ENCODE data around the gene SYVN1.

The SYVN1 gene

DNA sequence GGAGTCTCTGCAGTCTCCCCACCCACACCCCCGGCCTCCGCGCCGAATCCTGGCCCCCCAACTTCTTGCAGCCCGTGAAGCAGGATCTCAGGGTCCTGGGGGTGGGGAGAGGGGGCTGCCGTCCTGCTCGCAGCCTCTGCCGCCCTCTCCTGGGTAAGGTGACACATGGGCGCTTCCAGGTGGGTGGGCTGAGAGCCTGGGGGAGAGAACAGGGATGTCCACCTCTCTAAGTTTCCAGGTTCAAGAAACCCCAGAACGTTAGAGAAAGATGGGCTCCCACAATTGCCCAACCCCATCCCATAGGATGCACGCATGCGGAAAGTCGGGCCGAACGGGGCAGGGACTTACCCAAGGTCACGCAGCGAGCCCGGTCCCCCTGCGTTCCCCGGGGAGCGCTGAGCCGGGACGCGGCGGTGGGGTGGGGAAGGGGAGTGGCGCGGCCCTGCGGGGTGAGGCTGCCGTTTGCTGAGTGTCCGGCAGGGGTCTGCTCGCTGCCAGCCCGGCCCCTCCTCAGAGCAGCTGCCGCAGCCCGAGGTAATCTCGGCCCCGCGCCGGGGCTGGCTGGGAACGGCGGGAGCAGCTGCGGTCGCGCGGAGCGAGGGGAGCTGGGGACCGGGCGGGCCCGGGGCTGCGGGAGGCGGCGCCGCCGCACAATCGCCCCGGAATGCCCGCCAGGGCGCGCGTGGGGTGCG lies 46.7 kb upstream of the SYVN1 start (continued):
- TF ChIP-seq ZNF76 (tag by site-specific recombination; IDR thresholded peaks at IDR 0.05; ENCODE audit: borderline replicate concordance, low read depth), result peak; percentile 30; the same call in 1 of the 2 replicates
- 0 out of 2 replicates have a peak, but pooled peaks have one; percentile 7 for TF ChIP-seq GLIS1 (tag by site-specific recombination; IDR thresholded peaks at IDR 0.05)
- TF ChIP-seq ZBTB48 (tag by site-specific recombination; IDR thresholded peaks at IDR 0.05), result 0 out of 2 replicates have a peak, but pooled peaks have one; percentile 18
- TF ChIP-seq ZNF175 (tag by site-specific recombination; IDR thresholded peaks at IDR 0.05), result no peak
- peak; percentile 74 for TF ChIP-seq ZBTB26 (tag by site-specific recombination; optimal IDR thresholded peaks at IDR 0.05)
- TF ChIP-seq ZFP37 (tag by site-specific recombination; IDR thresholded peaks at IDR 0.05), result no peak
- 0 out of 2 replicates have a peak, but pooled peaks have one; percentile 20 for TF ChIP-seq KLF17 (tag by site-specific recombination; IDR thresholded peaks at IDR 0.05)
- TF ChIP-seq ZNF248 (tag by site-specific recombination; IDR thresholded peaks at IDR 0.05), result no peak
- TF ChIP-seq, protein P1, sequence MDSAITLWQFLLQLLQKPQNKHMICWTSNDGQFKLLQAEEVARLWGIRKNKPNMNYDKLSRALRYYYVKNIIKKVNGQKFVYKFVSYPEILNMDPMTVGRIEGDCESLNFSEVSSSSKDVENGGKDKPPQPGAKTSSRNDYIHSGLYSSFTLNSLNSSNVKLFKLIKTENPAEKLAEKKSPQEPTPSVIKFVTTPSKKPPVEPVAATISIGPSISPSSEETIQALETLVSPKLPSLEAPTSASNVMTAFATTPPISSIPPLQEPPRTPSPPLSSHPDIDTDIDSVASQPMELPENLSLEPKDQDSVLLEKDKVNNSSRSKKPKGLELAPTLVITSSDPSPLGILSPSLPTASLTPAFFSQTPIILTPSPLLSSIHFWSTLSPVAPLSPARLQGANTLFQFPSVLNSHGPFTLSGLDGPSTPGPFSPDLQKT (IDR thresholded peaks at IDR 0.05; ENCODE audit: borderline replicate concordance, low read depth, low read length), result no peak
- TF ChIP-seq, protein P2, sequence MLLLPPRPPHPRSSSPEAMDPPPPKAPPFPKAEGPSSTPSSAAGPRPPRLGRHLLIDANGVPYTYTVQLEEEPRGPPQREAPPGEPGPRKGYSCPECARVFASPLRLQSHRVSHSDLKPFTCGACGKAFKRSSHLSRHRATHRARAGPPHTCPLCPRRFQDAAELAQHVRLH (tag by site-specific recombination; IDR thresholded peaks at IDR 0.05), result no peak
- peak; percentile 16; the same call in 1 of the 2 replicates for TF ChIP-seq ZNF398 (tag by site-specific recombination; IDR thresholded peaks at IDR 0.05)
- no peak for TF ChIP-seq ZNF37A (tag by site-specific recombination; IDR thresholded peaks at IDR 0.05)
- TF ChIP-seq ZBTB8A (tag by site-specific recombination; IDR thresholded peaks at IDR 0.05), result peak; percentile 43; the same call in 1 of the 2 replicates
- no peak for TF ChIP-seq ZNF132 (tag by site-specific recombination; IDR thresholded peaks at IDR 0.05; ENCODE audit: borderline replicate concordance)
- TF ChIP-seq, protein P3, sequence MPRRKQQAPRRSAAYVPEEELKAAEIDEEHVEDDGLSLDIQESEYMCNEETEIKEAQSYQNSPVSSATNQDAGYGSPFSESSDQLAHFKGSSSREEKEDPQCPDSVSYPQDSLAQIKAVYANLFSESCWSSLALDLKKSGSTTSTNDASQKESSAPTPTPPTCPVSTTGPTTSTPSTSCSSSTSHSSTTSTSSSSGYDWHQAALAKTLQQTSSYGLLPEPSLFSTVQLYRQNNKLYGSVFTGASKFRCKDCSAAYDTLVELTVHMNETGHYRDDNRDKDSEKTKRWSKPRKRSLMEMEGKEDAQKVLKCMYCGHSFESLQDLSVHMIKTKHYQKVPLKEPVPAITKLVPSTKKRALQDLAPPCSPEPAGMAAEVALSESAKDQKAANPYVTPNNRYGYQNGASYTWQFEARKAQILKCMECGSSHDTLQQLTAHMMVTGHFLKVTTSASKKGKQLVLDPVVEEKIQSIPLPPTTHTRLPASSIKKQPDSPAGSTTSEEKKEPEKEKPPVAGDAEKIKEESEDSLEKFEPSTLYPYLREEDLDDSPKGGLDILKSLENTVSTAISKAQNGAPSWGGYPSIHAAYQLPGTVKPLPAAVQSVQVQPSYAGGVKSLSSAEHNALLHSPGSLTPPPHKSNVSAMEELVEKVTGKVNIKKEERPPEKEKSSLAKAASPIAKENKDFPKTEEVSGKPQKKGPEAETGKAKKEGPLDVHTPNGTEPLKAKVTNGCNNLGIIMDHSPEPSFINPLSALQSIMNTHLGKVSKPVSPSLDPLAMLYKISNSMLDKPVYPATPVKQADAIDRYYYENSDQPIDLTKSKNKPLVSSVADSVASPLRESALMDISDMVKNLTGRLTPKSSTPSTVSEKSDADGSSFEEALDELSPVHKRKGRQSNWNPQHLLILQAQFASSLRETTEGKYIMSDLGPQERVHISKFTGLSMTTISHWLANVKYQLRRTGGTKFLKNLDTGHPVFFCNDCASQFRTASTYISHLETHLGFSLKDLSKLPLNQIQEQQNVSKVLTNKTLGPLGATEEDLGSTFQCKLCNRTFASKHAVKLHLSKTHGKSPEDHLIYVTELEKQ (tag by site-specific recombination; IDR thresholded peaks at IDR 0.05; ENCODE audit: borderline replicate concordance), result no peak
- TF ChIP-seq ZBTB20 (tag by site-specific recombination; IDR thresholded peaks at IDR 0.05), result peak; percentile 44
- TF ChIP-seq ZBTB10 (tag by site-specific recombination; IDR thresholded peaks at IDR 0.05), result peak; percentile 72; the same call in 1 of the 2 replicates
- TF ChIP-seq ZFHX2 (tag by site-specific recombination; conservative IDR thresholded peaks at IDR 0.05), result peak; percentile 40; the same call in 1 of the 2 replicates
- no peak for TF ChIP-seq ZNF366 (tag by site-specific recombination; conservative IDR thresholded peaks at IDR 0.05)
- 0 out of 2 replicates have a peak, but pooled peaks have one; percentile 16 for TF ChIP-seq KLF1 (tag by site-specific recombination; IDR thresholded peaks at IDR 0.05)
- TF ChIP-seq AEBP2 (tag by site-specific recombination; IDR thresholded peaks at IDR 0.05; ENCODE audit: borderline replicate concordance), result no peak
- TF ChIP-seq ZNF654 (tag by site-specific recombination; IDR thresholded peaks at IDR 0.05; ENCODE audit: low read depth), result peak; percentile 46
- no peak for TF ChIP-seq BCL11A (tag by site-specific recombination; IDR thresholded peaks at IDR 0.05; ENCODE audit: low read depth)

Data from HEK293 (cell line).